Endometrial microvascular endothelial cells (primary cell): ENCODE data around the gene NUMB. TPM values are rescaled to one million over a fixed set of nuclear protein-coding genes. Genes with fewer than 3 reads are reported as not detected.

Experiments used
- in situ Hi-C: cut with HindIII; loops from 2 replicates; pipeline ENCODE4 v1.10.0; 2017; ENCODE audit warnings: low sequenced_read_pairs, low pct_unique_long_range_greater_than_20kb; ENCODE audit errors: inconsistent ontology term
- total RNA-seq: library from RNA; depleted of rRNA; stranded (reverse); fragments of >200 nt; gene quantifications from one replicate; pipeline ENCODE4 v1.2.3, GENCODE V29; 2015; ENCODE audit errors: inconsistent ontology term

NUMB gene
- total RNA-seq, 1 donor from 2014 or later = 43.5 TPM

GRCh38 chr14:73467800-73468199 is 9.5 kb upstream of the NUMB start:
- in situ Hi-C loops = loop anchor here (25.0 kb wide), 1 partner anchor 180 kb away; no protein-coding TSS in a partner anchor

GRCh38 chr14:73467377-73467776 is 9.0 kb upstream of the NUMB start:
- in situ Hi-C loops = loop anchor here (25.0 kb wide), 1 partner anchor 180 kb away; no protein-coding TSS in a partner anchor

GRCh38 chr14:73466861-73467260 is 8.5 kb upstream of the NUMB start:
- in situ Hi-C loops = loop anchor here (25.0 kb wide), 1 partner anchor 180 kb away; no protein-coding TSS in a partner anchor

GRCh38 chr14:73465823-73466532 is 7.6 kb upstream of the NUMB start:
- in situ Hi-C loops = loop anchor here (25.0 kb wide), 1 partner anchor 179 kb away; no protein-coding TSS in a partner anchor

GRCh38 chr14:73463411-73463810 is 5.1 kb upstream of the NUMB start:
- in situ Hi-C loops = loop anchor here (25.0 kb wide), 1 partner anchor 176 kb away; no protein-coding TSS in a partner anchor

- in situ Hi-C loops = loop anchor here (25.0 kb wide), 1 partner anchor 176 kb away; no protein-coding TSS in a partner anchor
Measured at GRCh38 chr14:73462815-73463214, 4.5 kb upstream of the NUMB start.

- in situ Hi-C loops = loop anchor here (25.0 kb wide), 1 partner anchor 175 kb away; no protein-coding TSS in a partner anchor
Measured at GRCh38 chr14:73462048-73462715, 3.8 kb upstream of the NUMB start.

- in situ Hi-C loops = loop anchor here (25.0 kb wide), 1 partner anchor 174 kb away; no protein-coding TSS in a partner anchor
Measured at GRCh38 chr14:73461478-73462047, 3.2 kb upstream of the NUMB start.

GRCh38 chr14:73460691-73461127 is 2.4 kb upstream of the NUMB start:
- in situ Hi-C loops = loop anchor here (25.0 kb wide), 1 partner anchor 173 kb away; no protein-coding TSS in a partner anchor

GRCh38 chr14:73459959-73460358 is 1.6 kb upstream of the NUMB start:
- in situ Hi-C loops = loop anchor here (25.0 kb wide), 1 partner anchor 173 kb away; no protein-coding TSS in a partner anchor

GRCh38 chr14:73457924-73458182 is 493 bp downstream of the NUMB start:
- in situ Hi-C loops = loop anchor here (25.0 kb wide), 1 partner anchor 171 kb away; no protein-coding TSS in a partner anchor

- in situ Hi-C loops = loop anchor here (25.0 kb wide), 1 partner anchor 170 kb away; no protein-coding TSS in a partner anchor
Measured at GRCh38 chr14:73457041-73457923, 1.1 kb downstream of the NUMB start.

- in situ Hi-C loops = loop anchor here (25.0 kb wide), 1 partner anchor 168 kb away; no protein-coding TSS in a partner anchor
Measured at GRCh38 chr14:73455294-73455693, 3.1 kb downstream of the NUMB start.

- in situ Hi-C loops = loop anchor here (25.0 kb wide), 1 partner anchor 165 kb away; no protein-coding TSS in a partner anchor
Measured at GRCh38 chr14:73452341-73453186, 5.8 kb downstream of the NUMB start.

GRCh38 chr14:73443758-73444157 is 14.6 kb downstream of the NUMB start:
- in situ Hi-C loops = no loop called here

GRCh38 chr14:73441286-73441685 is 17.1 kb downstream of the NUMB start:
- in situ Hi-C loops = no loop called here

GRCh38 chr14:73438993-73439392 is 19.4 kb downstream of the NUMB start:
- in situ Hi-C loops = no loop called here

- in situ Hi-C loops = no loop called here
Measured at GRCh38 chr14:73437206-73437605, 21.1 kb downstream of the NUMB start.
